Epithelial cell of esophagus (primary cell): ENCODE measurements around the gene CSRP3.

Experiments
- DNase-seq: peaks from one replicate; pipeline ENCODE4 v3.0.0; 2010; ENCODE audit warnings: low read depth
- H3K4me3 ChIP-seq: 2 replicates; pipeline ENCODE4 v1.5.1; 2011; ENCODE audit warnings: mild to moderate bottlenecking, low read length, control low read depth
- CTCF ChIP-seq: IDR thresholded peaks from 2 replicates; pipeline ENCODE4 v1.5.1; 2011; ENCODE audit warnings: low read depth, mild to moderate bottlenecking, low read length, control low read depth, inconsistent platforms; ENCODE audit not compliant: insufficient read depth; ENCODE audit errors: missing control alignments

Gene CSRP3

GRCh38 chr11:19243613-19244012 lies 41.8 kb upstream of the CSRP3 start:
- TF ChIP-seq CTCF = no peak
- H3K4me3 ChIP-seq = no peak overlapping the region
- peak; percentile 45 for DNase-seq

- DNase-seq = peak; percentile 27
- TF ChIP-seq CTCF = no peak
- no peak overlapping the region for H3K4me3 ChIP-seq
These were observed 41.4 kb upstream of the CSRP3 start for GRCh38 chr11:19243143-19243542.

- no peak for TF ChIP-seq CTCF
- H3K4me3 ChIP-seq = peak overlapping the region; percentile 77
- peak; percentile 31 for DNase-seq
These were observed 40.6 kb upstream of the CSRP3 start for GRCh38 chr11:19242179-19242932.

GRCh38 chr11:19241260-19242178 lies 39.7 kb upstream of the CSRP3 start:
- H3K4me3 ChIP-seq = peak overlapping the region; percentile 77
- TF ChIP-seq CTCF = no peak
- DNase-seq = peak; percentile 7

- peak within 1 kb of the TSS; percentile 77 for H3K4me3 ChIP-seq
- peak; percentile 94 for DNase-seq
- no peak for TF ChIP-seq CTCF
These were observed 38.9 kb upstream of the CSRP3 start, which contains the start of gene E2F8 for GRCh38 chr11:19240420-19241259. E2F8 (minus strand) TSS chr11:19240945; CDS start chr11:19240121, 824 bp downstream.

- TF ChIP-seq CTCF = no peak
- DNase-seq = no peak
- no peak overlapping the region for H3K4me3 ChIP-seq
These were observed 37.3 kb upstream of the CSRP3 start for GRCh38 chr11:19239039-19239438.
